ENCODE results near the gene EPHA3.

EPHA3 gene

DNA sequence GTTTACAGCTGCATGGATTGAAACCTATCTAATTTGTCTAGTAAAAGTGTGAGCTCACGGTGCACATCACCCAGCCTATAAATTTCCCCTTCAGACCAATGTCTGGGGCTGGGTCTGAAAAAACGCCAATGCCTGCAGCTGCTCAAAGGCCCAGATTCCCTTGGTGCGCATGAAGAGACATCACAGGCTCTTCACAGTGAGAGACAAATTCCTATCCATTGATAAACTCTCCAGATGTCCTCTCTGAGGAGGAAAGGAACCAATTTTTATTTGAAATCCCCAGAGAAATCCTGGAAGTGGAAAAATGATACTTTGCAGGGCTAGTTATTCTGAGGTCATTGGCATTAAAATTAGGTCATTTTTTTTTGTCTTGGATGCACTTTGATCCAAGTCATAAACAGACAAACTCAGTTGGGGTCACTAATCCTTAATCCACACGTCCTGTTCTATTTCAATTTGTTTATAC lies 360.5 kb downstream of the EPHA3 start:
- FAIRE-seq: no peak

- FAIRE-seq: no peak
Measured at GRCh38 chr3:89472101-89472500, 364.7 kb downstream of the EPHA3 start.

GRCh38 chr3:89474333-89475130 lies 367.1 kb downstream of the EPHA3 start:
- no peak for FAIRE-seq

DNA sequence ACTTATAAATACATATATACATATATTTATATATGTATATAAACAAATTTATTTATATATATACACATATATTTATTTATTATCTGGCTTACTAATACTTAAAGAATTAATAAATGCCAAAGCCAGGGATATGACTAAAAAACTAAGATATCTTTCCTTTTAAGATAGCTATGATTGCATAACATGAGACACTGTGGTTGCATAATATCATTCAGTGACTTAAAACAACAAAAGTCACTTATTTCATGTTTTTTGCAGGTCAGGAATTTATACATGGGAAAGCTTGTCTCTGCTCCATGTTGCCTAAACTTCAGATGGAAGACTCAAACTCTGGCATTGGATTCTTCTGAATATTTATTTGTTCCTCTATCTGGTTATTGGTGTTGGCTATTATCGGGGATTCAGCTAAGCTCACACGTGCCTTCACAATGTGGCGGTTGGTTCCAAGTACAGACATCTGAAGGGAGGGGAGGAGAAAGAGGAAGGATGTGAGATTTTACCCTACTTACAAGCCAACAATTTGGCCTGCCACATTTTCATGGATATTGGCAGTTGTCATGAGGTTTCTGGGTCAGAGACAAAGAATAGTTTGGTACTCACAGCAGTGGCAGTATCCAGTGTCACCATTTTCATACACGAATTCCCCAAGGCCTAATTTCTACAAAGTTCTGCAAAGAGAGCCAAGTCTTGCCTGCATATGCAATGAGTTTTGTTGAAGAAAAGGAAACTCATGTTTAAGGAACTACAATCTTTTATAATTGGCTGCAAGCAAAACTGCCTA lies 381.6 kb downstream of the EPHA3 start:
- FAIRE-seq: no peak

GRCh38 chr3:89490129-89490528 lies 382.7 kb downstream of the EPHA3 start:
- no peak for FAIRE-seq

- no peak for FAIRE-seq
Measured at GRCh38 chr3:89494734-89495133, 387.3 kb downstream of the EPHA3 start.

DNA sequence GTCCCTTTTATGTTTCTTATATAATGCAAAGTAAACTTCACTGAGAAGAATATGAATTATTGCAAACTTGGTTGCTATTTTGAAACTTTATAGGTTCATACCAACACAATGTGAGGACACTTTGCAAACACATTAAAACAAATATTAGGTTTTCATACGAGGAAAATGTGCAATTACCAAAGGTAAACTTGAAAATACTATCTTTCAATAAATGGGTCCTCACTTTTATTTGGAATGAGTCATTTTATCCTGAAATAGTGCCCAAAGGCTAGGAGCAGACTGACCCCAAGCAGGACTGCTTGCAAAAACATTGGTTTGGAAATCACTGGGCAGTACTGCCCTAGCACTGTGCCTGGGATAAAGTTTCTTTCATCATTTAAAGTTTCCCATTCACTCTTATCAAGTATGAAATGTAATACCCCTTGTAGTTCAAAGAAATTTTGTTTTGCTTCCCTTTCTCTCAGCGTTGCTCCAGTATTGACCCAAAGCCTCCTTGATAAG lies 396.5 kb downstream of the EPHA3 start:
- no peak for FAIRE-seq

DNA sequence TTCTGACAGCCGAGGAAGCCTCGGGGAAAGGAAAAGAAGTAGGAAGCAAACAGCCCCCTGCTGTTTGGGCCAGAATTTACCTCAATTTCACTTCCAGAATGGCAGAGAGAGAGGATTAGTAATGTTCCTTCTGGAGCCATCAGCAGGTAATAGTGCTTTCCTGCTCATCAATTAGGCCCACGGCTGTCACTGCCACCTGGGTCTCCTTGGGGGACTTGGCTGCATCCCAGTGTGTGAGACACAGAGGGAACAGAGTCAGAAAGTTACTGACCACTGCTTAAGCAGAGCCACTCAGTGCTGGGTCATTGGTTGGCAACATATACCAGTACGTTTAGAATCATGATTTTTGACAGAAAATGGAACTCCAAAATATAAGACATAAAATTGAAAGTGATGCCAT lies 397.0 kb downstream of the EPHA3 start:
- no peak for FAIRE-seq

DNA sequence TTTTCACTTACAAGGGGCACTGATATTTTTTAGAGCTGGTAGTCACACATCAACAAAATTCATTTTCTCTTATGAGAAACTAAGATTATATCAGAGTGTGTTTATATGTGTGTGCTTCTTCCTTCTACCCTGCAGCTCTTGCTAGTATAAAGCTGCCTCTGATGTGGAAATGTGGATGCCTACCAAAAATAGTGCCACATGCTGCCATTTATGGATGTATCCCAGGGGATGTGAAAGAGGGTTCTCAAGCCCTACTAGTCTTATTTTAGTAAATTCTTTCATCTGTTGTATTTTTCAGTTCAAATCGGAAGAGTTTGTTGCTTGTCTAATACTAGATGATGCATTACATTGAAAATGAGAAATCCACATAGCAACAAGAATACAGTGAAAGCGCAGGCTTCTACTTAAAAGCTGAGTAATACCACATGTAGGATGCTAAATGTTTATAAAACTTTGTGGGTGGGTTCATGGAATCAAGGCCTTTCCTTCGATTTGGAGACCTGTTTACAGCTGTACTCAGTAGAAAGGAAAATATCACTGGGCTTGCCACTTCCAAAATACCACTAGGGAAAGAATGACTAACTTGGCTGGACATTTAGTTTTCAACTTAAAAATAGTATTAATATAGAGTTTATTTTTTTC lies 399.2 kb downstream of the EPHA3 start:
- no peak for FAIRE-seq

DNA sequence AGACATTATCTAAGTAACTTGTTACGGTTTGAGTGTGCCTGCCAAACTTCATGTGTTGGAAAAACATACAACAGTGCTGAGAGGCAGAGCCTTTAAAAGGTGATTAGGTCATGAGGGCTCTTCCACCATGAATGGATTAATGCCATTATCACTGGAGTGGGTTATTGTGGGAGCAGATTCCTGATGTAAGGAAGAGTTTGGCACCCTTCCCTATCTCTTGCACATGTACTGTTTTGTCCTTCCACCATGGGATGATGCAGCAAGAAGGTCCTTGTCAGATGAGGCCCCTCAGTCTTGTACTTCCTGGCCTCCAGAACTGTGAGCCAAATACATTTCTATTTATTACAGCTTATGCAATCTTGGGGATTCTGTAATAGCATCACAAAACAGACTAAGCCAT lies 413.9 kb downstream of the EPHA3 start:
- no peak for FAIRE-seq

- FAIRE-seq: no peak
Measured at GRCh38 chr3:89522155-89522554, 414.7 kb downstream of the EPHA3 start.

DNA sequence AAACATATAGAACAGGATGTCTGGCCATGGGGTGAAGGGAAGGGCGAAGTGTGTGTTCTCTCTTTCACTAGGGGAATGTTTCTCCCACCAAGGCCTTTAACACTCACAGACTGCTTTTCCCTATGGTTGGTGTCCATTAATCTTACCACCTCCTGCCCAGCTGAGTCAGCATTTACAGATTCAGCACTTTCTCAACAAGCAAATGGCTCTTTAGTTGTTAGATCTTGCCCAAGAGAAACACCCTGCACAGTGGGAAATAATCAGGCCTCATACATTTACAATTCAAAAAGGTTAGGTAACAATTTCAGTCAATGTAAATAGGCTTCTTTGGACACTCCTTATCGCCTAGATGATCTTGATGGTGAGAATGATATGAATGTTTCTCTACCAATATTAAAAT lies 418.2 kb downstream of the EPHA3 start:
- no peak for FAIRE-seq

DNA sequence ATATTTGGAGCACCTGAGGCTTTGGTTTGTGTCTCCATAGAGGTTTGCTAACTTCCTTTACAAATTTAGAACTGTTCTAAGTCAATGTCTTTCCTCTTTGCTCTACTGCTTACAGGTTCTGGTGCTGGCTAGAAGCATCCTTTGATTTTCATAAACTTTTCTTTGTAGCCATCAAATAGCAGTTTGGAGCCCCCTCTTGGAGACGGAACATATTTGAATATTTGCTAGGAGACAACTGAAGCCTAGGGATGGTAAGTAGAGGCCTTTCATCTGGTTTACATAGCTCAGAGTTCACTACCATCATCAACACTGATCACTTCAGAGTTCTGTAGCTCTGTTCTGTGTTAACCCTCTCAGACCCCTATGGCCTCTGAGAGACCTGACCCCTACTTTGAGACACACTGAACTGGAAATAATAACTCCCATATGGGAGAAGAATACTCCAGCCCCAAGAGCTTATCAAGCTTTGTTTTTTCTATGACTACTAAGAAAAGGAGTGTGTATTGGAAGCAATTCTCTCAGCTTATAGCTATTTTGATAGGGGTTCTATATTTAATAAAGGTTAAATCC lies 420.4 kb downstream of the EPHA3 start:
- FAIRE-seq: no peak
